Erythroblast (primary cell): Measurements from ENCODE around the gene ECEL1.
"Not testable (repeated sequence)": the region's sequence is repeated elsewhere in the genome, so short reads cannot be mapped to it uniquely, and the experiment has no call there.

ENCODE experiments used
- DNase-seq, 2 experiments: peaks; one replicate each; lab custom pipeline; 2025; lab: John Stamatoyannopoulos, UW
- GATA1 ChIP-seq: IDR thresholded peaks from 2 replicates; pipeline ENCODE4 v1.6.1; 2011; ENCODE audit warnings: low read depth, mild to moderate bottlenecking, control low read depth, low read length, moderate library complexity
- POLR2A ChIP-seq: IDR thresholded peaks from 2 replicates; pipeline ENCODE4 v1.6.1; 2011; ENCODE audit warnings: mild to moderate bottlenecking, low read length

The ECEL1 gene

GRCh38 chr2:232459419-232460035 lies 28.1 kb downstream of the ECEL1 start:
- TF ChIP-seq POLR2A (no peak), GATA1 (no peak)
- DNase-seq, result no peak

GRCh38 chr2:232458661-232459418 lies 28.8 kb downstream of the ECEL1 start:
- DNase-seq, result no peak
- no peak for TF ChIP-seq GATA1
- TF ChIP-seq POLR2A, result no peak

GRCh38 chr2:232458051-232458660 lies 29.5 kb downstream of the ECEL1 start:
- no peak for TF ChIP-seq GATA1
- DNase-seq, result no peak

GRCh38 chr2:232457121-232458011 lies 30.3 kb downstream of the ECEL1 start:
- no peak for DNase-seq
- TF ChIP-seq GATA1 (no peak), POLR2A (no peak)

GRCh38 chr2:232456296-232457120 lies 31.1 kb downstream of the ECEL1 start:
- TF ChIP-seq GATA1, result no peak
- no peak for DNase-seq

- no peak for DNase-seq
Measured at GRCh38 chr2:232455426-232456255, 32.0 kb downstream of the ECEL1 start, which contains the start of gene ALPI. Gene ALPI, plus strand, starts transcription at chr2:232456153. Its CDS starts 47 bp downstream, at chr2:232456200.

GRCh38 chr2:232454630-232455029 lies 33.0 kb downstream of the ECEL1 start:
- DNase-seq, result no peak
- TF ChIP-seq GATA1 (no peak), POLR2A (no peak)

More at GRCh38 chr2:232455426-232456255, 32.0 kb downstream of the ECEL1 start, which contains the start of gene ALPI:
- TF ChIP-seq POLR2A (no peak), GATA1 (no peak)

GRCh38 chr2:232451645-232452044 lies 36.0 kb downstream of the ECEL1 start:
- not testable (repeated sequence) for DNase-seq

- TF ChIP-seq POLR2A (no peak), GATA1 (no peak)
- no peak for DNase-seq
Measured at GRCh38 chr2:232449964-232450363, 37.7 kb downstream of the ECEL1 start.

- TF ChIP-seq GATA1 (no peak), POLR2A (no peak)
- no peak for DNase-seq
Measured at GRCh38 chr2:232448304-232448690, 39.3 kb downstream of the ECEL1 start.

- TF ChIP-seq POLR2A (no peak), GATA1 (no peak)
Measured at GRCh38 chr2:232447638-232448303, 39.9 kb downstream of the ECEL1 start.

GRCh38 chr2:232447091-232447620 lies 40.5 kb downstream of the ECEL1 start:
- TF ChIP-seq GATA1 (no peak), POLR2A (no peak)
- DNase-seq, result no peak

More at GRCh38 chr2:232447638-232448303, 39.9 kb downstream of the ECEL1 start:
- no peak for DNase-seq

- not testable (repeated sequence) for DNase-seq
Measured at GRCh38 chr2:232446266-232446777, 41.3 kb downstream of the ECEL1 start.

- not testable (repeated sequence) for DNase-seq
Measured at GRCh38 chr2:232445149-232445885, 42.3 kb downstream of the ECEL1 start.
